Fibroblast of skin of right biceps (primary cell): ENCODE results near the gene FAM78B.
A peak's percentile ranks its signal among the peaks of the same experiment; 100 is the strongest.

Experiments used
- DNase-seq: peaks from one replicate; pipeline ENCODE4 v3.0.0-alpha.2; 2013

The FAM78B gene

DNA sequence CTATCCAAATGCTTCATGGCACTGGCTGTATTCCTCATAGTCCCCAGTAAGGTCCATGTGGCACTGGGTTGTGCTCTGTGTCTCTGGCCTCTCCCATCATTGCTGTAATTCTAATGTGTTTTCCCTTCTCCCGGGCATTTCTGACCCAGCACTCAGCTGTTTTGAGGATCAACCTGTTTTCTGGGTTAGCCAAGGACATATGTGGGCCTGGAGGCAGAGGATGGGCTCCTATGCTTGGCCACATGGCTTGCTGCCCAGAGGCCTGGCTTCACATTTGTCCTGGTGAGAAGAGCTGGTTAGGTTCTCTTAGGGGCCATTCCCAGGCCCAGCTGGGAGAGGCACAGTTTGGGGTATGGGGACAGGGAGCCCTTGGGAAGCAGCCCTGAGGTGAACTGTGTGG, 103.1 kb downstream of the FAM78B start:
- DNase-seq = no peak

DNA sequence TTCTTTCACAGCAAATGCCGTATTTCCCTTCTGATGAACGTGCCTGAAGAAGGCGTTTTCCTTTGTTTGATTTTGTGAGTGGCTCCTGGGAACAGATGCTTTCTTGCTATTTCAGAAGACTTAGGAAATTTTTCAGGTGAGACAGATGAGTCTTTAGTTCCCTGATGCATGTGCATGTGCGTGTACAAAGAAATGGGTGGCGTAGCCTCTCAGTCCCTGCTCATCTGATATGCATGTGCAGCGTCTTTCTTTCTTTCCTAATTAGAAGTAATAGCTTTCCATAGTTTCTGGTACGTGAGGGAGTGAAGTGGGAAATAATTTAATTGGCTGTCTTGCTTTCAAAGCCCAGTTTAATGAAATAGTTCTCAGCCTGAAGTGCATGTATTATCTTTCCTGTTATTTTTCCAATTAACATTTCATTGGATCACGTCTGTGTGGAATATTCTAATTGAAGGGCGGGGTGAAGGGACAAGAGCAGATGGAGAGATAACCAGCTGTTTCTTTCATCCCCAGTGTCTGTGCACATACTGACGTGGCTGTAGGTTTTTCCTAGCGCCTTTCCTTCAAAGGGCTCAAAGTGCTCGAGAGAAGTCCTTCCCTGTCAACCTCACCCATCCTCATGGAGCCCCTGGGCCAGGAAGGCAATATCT, 104.3 kb downstream of the FAM78B start:
- no peak for DNase-seq

DNA sequence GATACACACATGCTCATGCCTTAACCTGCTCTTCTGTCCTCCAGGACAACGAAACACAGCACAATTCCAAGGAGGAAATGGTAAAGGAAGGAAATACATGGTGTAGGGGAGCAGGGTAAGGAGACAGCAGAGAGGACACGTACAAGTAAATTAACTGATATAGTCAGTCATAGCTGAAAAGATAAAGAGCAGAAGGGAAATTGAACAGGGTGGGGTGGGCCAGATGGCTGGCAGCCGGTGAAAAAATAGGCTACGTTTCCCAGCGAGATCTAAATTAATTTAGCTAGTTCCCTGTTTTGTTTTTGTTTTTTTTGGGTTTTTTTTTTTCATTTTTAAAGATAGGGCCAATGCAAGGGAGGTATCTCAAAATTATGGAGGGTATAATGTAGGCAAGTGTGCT, 109.2 kb downstream of the FAM78B start:
- no peak for DNase-seq

DNA sequence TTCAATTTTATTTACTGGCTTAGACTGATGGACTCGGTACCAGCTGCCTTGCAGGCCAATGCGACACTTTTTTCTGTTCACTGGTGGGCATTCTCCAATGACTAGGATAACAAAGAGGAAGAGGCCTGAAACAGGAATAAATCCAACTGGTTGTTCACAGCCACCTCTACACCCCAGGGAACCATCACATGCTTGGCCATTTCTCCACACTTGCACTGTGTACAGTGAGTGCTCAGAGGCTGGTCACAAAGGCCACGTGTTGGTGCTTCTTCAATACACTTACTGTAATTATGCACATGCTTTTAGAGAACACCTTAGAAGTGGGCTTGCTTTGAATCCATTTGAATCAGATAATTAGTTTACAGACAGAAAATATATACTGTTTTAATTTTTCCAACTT, 113.4 kb downstream of the FAM78B start:
- no peak for DNase-seq

DNA sequence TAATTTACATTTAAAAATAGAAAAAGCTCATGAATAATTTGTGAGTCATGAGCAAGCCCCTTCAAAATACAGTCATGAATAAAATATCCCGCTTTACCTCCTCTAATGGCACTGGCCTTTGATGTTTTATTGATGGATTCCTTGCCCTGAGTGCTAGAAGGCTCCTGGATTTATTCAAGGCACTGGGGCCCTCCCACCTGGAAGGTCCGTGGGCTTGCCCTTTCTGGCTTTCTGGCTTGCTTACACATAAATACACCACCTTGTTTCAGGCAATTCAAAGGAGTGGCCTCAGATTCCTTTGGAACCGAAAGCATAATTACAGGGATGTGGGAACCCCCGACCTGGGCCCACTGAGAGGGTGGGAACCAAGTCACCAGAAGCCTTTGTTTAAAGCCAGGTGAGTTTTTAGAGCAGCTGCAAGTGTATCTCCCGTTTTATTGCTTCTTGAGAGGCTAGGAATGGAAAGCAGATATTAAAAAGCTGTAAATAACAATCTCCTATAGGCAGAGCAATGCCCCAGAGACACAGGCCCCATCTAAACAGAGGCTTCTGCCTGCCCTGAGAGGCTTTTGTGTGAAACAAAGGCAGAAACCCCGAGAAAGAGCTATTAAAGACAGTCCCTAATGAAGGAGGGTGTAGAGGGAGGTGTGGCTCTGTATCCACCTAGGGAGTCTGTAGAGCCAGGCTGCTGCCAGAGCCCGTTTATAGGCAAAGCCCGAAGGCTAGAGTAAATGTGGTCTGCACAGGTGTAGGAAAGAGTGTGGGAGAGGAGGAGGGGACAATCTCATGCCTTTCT, 126.4 kb downstream of the FAM78B start:
- peak; percentile 2 for DNase-seq

DNA sequence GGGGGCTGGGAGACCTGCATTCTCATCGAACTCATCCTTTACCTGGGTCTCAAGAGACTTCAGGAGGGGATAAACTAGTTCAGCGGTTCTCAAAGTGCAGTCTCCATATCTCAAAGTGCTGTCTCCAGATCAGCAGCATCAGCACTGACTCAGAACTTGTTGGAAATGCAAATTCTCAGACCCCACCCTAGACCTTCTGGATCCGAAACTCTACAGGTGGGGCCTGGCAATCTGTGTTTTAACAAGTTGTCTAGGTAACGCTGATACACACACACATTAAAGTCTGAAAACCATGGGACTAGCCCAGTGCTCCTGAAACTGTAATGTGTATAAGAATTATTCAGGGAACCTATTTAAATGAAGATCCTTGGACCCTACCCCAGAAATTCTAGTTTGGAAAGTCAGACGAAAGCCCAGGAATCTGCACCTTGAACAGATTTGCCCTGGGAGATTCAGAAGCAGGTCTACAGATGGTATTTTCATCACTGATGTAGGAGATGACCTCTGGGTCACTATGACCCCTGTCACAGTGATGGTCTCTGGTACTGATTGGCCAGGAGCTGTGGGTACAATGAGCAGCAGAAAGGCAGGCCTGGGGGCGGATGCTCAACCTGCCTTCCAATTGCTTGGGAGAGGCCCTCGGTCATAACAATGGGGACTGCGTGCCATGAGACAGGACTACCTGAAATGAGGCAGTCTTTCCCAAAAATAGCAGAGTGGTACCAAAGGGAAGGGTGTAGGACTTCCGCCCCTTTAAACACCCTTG, 127.2 kb downstream of the FAM78B start:
- DNase-seq = no peak

DNA sequence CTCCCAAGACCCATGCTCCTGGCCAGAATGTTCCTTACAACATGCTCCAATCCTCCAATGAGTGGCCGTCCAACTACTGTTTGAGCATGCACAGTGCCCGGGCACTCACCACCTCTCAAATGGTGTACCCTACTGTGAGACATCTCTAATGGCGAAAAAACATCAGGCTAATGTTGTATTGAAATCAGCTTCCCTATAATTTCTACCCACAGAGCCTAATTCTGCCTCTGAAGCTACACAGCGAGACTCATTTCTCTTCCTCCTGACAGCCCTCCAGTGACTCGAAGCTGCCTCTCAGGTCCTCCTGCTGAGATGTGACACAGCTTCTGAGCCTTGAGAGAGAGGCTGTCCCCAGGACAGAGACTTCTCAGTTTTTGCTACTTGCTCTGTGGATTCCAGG, 130.7 kb downstream of the FAM78B start:
- no peak for DNase-seq

DNA sequence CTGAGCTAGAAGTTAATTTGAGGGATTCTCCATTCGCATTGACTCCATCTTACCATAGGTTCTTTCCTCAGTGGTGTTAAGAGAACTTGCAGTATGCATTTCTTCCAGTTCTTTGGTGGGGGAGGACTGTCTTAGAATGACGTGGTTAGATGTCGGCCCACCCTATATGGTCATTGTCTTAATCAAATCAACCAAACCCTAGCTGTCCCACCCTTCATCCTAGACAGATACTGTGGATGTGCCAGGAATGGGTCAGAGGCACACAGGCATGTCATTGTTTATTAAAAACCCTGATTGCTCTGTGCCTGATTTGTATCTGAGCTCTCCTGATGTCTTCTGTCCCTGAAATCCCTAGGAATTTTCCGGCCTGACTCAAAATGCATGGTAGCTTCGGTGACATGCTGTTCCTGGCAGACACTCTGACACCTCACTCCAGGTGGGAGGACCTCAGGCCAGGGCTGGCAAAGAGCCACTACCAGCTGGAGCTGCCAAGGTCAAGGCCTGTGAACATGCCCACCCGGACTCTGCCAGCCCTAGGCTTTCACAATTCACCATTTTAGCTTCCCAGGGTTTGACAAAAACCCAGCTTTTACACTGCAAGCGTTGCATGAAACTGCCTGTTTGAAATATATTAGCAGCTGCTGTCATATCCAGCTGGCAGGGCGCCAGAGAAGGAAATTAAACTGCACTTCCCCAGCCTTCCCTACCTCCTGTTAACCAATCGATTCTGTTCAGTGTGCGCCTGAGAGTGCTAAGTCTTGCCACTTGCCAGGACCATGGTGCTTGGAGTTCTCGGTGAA, 134.0 kb downstream of the FAM78B start:
- peak; percentile 3 for DNase-seq

DNA sequence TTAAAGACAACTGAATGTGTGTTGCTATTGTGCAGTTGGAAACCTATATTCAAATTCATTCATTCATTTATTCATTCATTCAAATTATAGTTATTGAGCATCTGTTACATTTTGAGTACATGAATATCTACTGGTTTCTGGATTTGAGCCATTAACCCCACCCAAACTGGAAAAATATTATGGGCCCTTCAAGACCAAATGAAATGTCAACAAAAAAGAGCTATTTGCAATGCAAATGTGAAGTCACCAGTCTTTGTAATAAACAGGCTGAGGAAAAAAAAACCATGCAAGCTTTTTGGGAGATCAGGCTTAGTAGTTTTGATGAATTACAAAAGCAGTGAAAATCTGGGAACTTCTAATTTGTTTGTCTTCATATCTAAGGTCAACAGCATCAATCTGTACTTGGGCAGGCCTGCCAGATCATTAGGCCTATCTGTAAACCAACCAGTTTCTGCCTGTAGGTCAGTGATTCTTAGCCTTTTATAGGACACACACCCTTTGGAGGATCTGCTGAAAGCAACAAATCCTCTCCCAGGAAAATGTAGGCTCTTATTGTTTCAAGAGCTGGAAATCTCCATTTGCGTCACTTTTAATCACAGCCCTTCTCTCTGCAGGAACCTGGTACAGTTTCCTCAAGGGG, 134.7 kb downstream of the FAM78B start:
- no peak for DNase-seq

DNA sequence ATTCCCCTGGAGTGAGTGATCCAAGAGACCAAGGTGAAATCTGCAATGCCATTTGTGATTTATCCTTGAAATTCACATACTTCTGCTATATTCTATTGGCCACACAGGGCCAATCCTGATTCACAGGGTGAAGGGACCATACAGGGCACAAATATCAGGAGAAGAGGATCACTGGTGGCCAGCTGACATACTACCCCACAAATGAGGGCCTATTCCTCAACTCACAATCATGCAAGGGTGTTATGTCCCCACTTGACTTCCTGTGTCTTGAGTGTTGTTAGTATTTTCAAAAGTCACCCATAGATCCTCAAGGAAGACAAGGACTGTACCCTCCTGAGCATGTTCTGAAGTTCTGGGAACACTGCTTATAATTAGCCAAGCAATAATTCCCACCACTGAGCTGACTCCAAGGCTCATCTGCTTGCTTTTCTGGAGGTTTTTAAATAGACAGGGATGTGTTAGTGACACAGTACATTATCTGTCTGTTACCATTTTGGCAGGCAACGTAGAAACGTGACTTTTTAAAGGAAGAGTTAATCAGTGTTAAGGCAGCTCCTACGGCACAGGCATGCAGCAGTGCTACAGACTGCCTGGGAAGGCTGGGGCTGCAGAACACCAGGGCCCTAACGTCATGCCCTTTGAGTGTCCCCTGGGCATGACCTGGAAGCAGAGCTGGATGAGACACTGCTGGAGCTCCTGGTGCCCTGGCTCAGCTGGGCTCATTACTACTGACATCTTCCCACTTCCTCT, 137.4 kb downstream of the FAM78B start:
- no peak for DNase-seq

DNA sequence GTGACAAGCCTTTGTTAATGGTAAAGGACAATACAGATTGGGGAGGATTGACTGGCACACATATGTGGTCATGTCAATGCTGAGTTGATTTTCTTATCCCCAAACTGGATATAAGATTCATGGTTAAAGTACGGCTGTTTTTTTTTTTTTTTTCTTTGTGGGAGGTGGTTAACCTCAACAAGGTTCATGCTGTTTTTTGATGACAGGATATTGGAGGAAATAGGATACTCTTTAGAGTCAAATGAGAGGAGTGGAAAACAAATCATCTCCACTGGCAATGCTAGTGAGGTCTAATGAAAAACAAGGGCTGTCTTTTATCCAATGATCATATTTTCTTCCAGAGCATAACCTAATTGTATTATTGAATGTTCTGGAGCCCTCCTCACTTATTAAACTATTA, 140.2 kb downstream of the FAM78B start:
- DNase-seq = no peak

DNA sequence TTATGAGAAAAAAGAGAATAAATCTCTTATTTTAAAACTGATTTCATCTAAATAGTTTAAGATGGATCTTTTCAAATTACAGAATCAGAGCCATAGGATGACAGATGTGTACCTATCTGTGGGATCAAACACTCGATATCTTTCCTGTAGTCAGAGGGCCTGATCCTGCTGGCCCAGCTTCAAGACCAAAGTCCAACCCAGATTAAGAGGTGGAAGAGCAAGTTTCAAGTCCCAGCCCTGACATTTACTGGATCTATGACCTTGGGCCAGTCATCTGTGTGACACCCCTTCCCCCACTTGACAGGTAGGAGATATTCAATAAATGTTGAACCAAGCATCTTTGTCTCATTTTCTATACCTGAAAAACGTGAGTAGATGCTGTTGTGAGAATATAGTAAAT, 140.7 kb downstream of the FAM78B start:
- DNase-seq = no peak

DNA sequence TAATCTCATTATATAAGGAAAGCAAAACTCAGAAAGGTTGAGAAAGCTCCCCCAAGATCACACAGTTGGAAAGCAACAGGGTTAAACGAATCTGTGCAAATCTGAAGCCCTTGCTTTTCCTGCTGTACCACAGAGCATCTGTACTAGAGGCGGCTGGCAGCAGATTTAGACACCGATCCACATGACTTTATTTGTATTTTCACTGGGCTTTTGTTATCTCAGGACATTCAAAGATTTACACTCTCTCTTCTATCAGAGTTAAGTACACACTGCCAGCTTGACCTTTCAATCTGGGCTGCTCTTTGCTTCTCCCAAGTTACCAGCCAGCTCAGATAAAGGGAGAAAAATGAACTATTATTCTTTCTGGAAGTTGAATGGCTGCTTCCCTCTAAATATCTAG, 146.6 kb downstream of the FAM78B start:
- DNase-seq = no peak
